ENCODE results near the gene UBE2S.

The UBE2S gene

GRCh38 chr19:55391702-55392615 lies 15.6 kb downstream of the UBE2S start:
- DNase-seq (ENCODE audit: low spot score in 2 of 2) (no peak), ATAC-seq (replicated peaks; ENCODE audit: extremely low read depth, poor library complexity, severe bottlenecking) (no peak)
- Mint-ChIP-seq H3K27ac (ENCODE audit: low read depth) (no peak overlapping the region), H3K27me3 (no peaks in the 10 kb centered on the region), H3K36me3 (ENCODE audit: insufficient read depth) (peaks cover 35% of the 10 kb centered on the region), H3K4me1 (peaks cover 46% of the 10 kb centered on the region), H3K4me3 (no peak overlapping the region), H3K9me3 (no peaks in the 10 kb centered on the region)

GRCh38 chr19:55391191-55391670 lies 16.4 kb downstream of the UBE2S start:
- Mint-ChIP-seq H3K36me3 (ENCODE audit: insufficient read depth) (peaks cover 41% of the 10 kb centered on the region), H3K9me3 (no peaks in the 10 kb centered on the region), H3K27me3 (no peaks in the 10 kb centered on the region), H3K27ac (ENCODE audit: low read depth) (no peak overlapping the region), H3K4me1 (peaks cover 53% of the 10 kb centered on the region), H3K4me3 (no peak overlapping the region)
- ATAC-seq (replicated peaks; ENCODE audit: extremely low read depth, poor library complexity, severe bottlenecking) (no peak), DNase-seq (ENCODE audit: low spot score in 2 of 2) (no peak)

- DNase-seq (ENCODE audit: low spot score in 2 of 2) (no peak), ATAC-seq (replicated peaks; ENCODE audit: extremely low read depth, poor library complexity, severe bottlenecking) (no peak)
- no peaks in the 10 kb centered on the region for H3K27me3 Mint-ChIP-seq
- peaks cover 60% of the 10 kb centered on the region for H3K4me1 Mint-ChIP-seq
- H3K27ac Mint-ChIP-seq (ENCODE audit: low read depth), result peak overlapping the region; percentile 71
- H3K36me3 Mint-ChIP-seq (ENCODE audit: insufficient read depth), result peaks cover 48% of the 10 kb centered on the region
- H3K4me3 Mint-ChIP-seq, result no peak overlapping the region
- no peaks in the 10 kb centered on the region for H3K9me3 Mint-ChIP-seq
These were observed 17.1 kb downstream of the UBE2S start for GRCh38 chr19:55390461-55390880.

- DNase-seq (ENCODE audit: low spot score in 2 of 2) (no peak), ATAC-seq (replicated peaks; ENCODE audit: extremely low read depth, poor library complexity, severe bottlenecking) (no peak)
- Mint-ChIP-seq H3K4me1 (peaks cover 67% of the 10 kb centered on the region), H3K4me3 (peak overlapping the region; percentile 97), H3K27me3 (no peaks in the 10 kb centered on the region), H3K27ac (ENCODE audit: low read depth) (peak overlapping the region; percentile 71), H3K9me3 (no peaks in the 10 kb centered on the region), H3K36me3 (ENCODE audit: insufficient read depth) (peaks cover 52% of the 10 kb centered on the region)
These were observed 17.9 kb downstream of the UBE2S start for GRCh38 chr19:55389386-55390317.

- DNase-seq (ENCODE audit: low spot score in 2 of 2) (no peak), ATAC-seq (replicated peaks; ENCODE audit: extremely low read depth, poor library complexity, severe bottlenecking) (no peak)
- H3K36me3 Mint-ChIP-seq (ENCODE audit: insufficient read depth), result peaks cover 52% of the 10 kb centered on the region
- peaks cover 71% of the 10 kb centered on the region for H3K4me1 Mint-ChIP-seq
- H3K4me3 Mint-ChIP-seq, result peak overlapping the region; percentile 97
- H3K27me3 Mint-ChIP-seq, result no peaks in the 10 kb centered on the region
- H3K9me3 Mint-ChIP-seq, result no peaks in the 10 kb centered on the region
- H3K27ac Mint-ChIP-seq (ENCODE audit: low read depth), result no peak overlapping the region
These were observed 19.7 kb downstream of the UBE2S start for GRCh38 chr19:55387736-55388497.

- no peaks in the 10 kb centered on the region for H3K9me3 Mint-ChIP-seq
- peaks cover 85% of the 10 kb centered on the region for H3K4me1 Mint-ChIP-seq
- peak overlapping the region; percentile 97 for H3K4me3 Mint-ChIP-seq
- H3K27me3 Mint-ChIP-seq, result no peaks in the 10 kb centered on the region
- ATAC-seq (replicated peaks; ENCODE audit: extremely low read depth, poor library complexity, severe bottlenecking), result no peak
- DNase-seq (ENCODE audit: low spot score in 2 of 2), result no peak
- H3K36me3 Mint-ChIP-seq (ENCODE audit: insufficient read depth), result peaks cover 46% of the 10 kb centered on the region
- H3K27ac Mint-ChIP-seq (ENCODE audit: low read depth), result peak overlapping the region; percentile 99
These were observed 21.1 kb downstream of the UBE2S start for GRCh38 chr19:55386493-55386971.

- H3K27ac Mint-ChIP-seq (ENCODE audit: low read depth), result peak within 1 kb of the TSS; percentile 99
- H3K4me1 Mint-ChIP-seq, result peaks cover 86% of the 10 kb centered on the region
- ATAC-seq (replicated peaks; ENCODE audit: extremely low read depth, poor library complexity, severe bottlenecking) (peak; percentile 75), DNase-seq (ENCODE audit: low spot score in 2 of 2) (peak; percentile 99 to 100)
- H3K27me3 Mint-ChIP-seq, result no peaks in the 10 kb centered on the region
- peaks cover 46% of the 10 kb centered on the region for H3K36me3 Mint-ChIP-seq (ENCODE audit: insufficient read depth)
- peak within 1 kb of the TSS; percentile 97 for H3K4me3 Mint-ChIP-seq
- H3K9me3 Mint-ChIP-seq, result no peaks in the 10 kb centered on the region
These were observed 21.7 kb downstream of the UBE2S start, which contains the start of gene RPL28 for GRCh38 chr19:55385724-55386492. RPL28 (plus strand) TSS chr19:55385932; CDS start chr19:55386358, 426 bp downstream.

- Mint-ChIP-seq H3K27ac (ENCODE audit: low read depth) (peak overlapping the region; percentile 99), H3K4me3 (peak overlapping the region; percentile 97), H3K27me3 (no peaks in the 10 kb centered on the region), H3K4me1 (peaks cover 78% of the 10 kb centered on the region), H3K9me3 (no peaks in the 10 kb centered on the region), H3K36me3 (ENCODE audit: insufficient read depth) (peaks cover 42% of the 10 kb centered on the region)
- ATAC-seq (replicated peaks; ENCODE audit: extremely low read depth, poor library complexity, severe bottlenecking) (peak; percentile 81), DNase-seq (ENCODE audit: low spot score in 2 of 2) (peak; percentile 92 to 94)
These were observed 22.5 kb downstream of the UBE2S start for GRCh38 chr19:55384920-55385723.

GRCh38 chr19:55384131-55384919 lies 23.3 kb downstream of the UBE2S start, which contains the start of gene TMEM238:
TMEM238 (minus strand) TSS chr19:55384292; CDS start chr19:55384259, 33 bp downstream.
- H3K9me3 Mint-ChIP-seq, result no peaks in the 10 kb centered on the region

More at GRCh38 chr19:55384131-55384919, 23.3 kb downstream of the UBE2S start, which contains the start of gene TMEM238:
- peaks cover 70% of the 10 kb centered on the region for H3K4me1 Mint-ChIP-seq
- peak within 1 kb of the TSS; percentile 97 for H3K4me3 Mint-ChIP-seq
- H3K27ac Mint-ChIP-seq (ENCODE audit: low read depth), result peak within 1 kb of the TSS; percentile 99
- ATAC-seq (replicated peaks; ENCODE audit: extremely low read depth, poor library complexity, severe bottlenecking) (no peak), DNase-seq (ENCODE audit: low spot score in 2 of 2) (peak in 1 of 2 donors; percentile 21)
- no peaks in the 10 kb centered on the region for H3K27me3 Mint-ChIP-seq
- peaks cover 38% of the 10 kb centered on the region for H3K36me3 Mint-ChIP-seq (ENCODE audit: insufficient read depth)

All from central memory CD8-positive, alpha-beta T cell (primary cell).